Measurements from ENCODE around the gene ACY1. TPM values are rescaled to one million over a fixed set of nuclear protein-coding genes. Genes with fewer than 3 reads are reported as not detected.

The ACY1 gene
- total RNA-seq, 4 donors from 2014 or later: 10.6 to 21.4 (median 19.5) TPM

GRCh38 chr3:52024765-52025452 lies 41.6 kb downstream of the ACY1 start:
- H3K36me3 ChIP-seq: no peaks in the 10 kb centered on the region
- no peak for TF ChIP-seq POLR2A (IDR thresholded peaks at IDR 0.05)
- TF ChIP-seq EP300 (IDR thresholded peaks at IDR 0.05): no peak
- TF ChIP-seq CTCF (IDR thresholded peaks at IDR 0.05): no peak
- TF ChIP-seq POLR2AphosphoS5 (IDR thresholded peaks at IDR 0.05): no peak
- H3K27ac ChIP-seq: peak overlapping the region in 1 of 4 donors; percentile 73
- H3K27me3 ChIP-seq: no peaks in the 10 kb centered on the region
- no peak for ATAC-seq
- no peaks in the 10 kb centered on the region for H3K9me3 ChIP-seq
- peaks cover 0 to 66% (median 32%) of the 10 kb centered on the region in 3 donors for H3K4me1 ChIP-seq
- H3K4me3 ChIP-seq: no peak overlapping the region
- WGBS, 2 donors (ENCODE audit: low coverage in 1 of 2): 68 to 80% methylated on average over 1 to 5 of the region's 6 CpGs

- H3K27me3 ChIP-seq: no peaks in the 10 kb centered on the region
- H3K27ac ChIP-seq: peak overlapping the region in 1 of 4 donors; percentile 7
- no peak overlapping the region for H3K4me3 ChIP-seq
- no CpG with 5 or more reads among the region's 7 CpGs for WGBS, 2 donors (ENCODE audit: low coverage in 1 of 2)
- TF ChIP-seq EP300 (IDR thresholded peaks at IDR 0.05) (no peak), POLR2A (IDR thresholded peaks at IDR 0.05) (no peak), CTCF (IDR thresholded peaks at IDR 0.05) (no peak), POLR2AphosphoS5 (IDR thresholded peaks at IDR 0.05) (no peak)
- no peaks in the 10 kb centered on the region for H3K9me3 ChIP-seq
- peak; percentile 18 for ATAC-seq
- peaks cover 0 to 60% (median 31%) of the 10 kb centered on the region in 3 donors for H3K4me1 ChIP-seq
- no peaks in the 10 kb centered on the region for H3K36me3 ChIP-seq
These were observed 42.1 kb downstream of the ACY1 start for GRCh38 chr3:52025453-52025852.

- H3K36me3 ChIP-seq: no peaks in the 10 kb centered on the region
- H3K4me3 ChIP-seq: no peak overlapping the region
- no peak for ATAC-seq
- TF ChIP-seq POLR2A (IDR thresholded peaks at IDR 0.05): no peak
- no peak for TF ChIP-seq POLR2AphosphoS5 (IDR thresholded peaks at IDR 0.05)
- TF ChIP-seq EP300 (IDR thresholded peaks at IDR 0.05): no peak
- no peak for TF ChIP-seq CTCF (IDR thresholded peaks at IDR 0.05)
- H3K9me3 ChIP-seq: no peaks in the 10 kb centered on the region
- H3K4me1 ChIP-seq: peaks cover 0 to 54% (median 31%) of the 10 kb centered on the region in 3 donors
- no peaks in the 10 kb centered on the region for H3K27me3 ChIP-seq
- 28 to 30% methylated on average over 2 to 4 of the region's 4 CpGs for WGBS, 2 donors (ENCODE audit: low coverage in 1 of 2)
- H3K27ac ChIP-seq: peak overlapping the region in 1 of 4 donors; percentile 7
These were observed 42.7 kb downstream of the ACY1 start for GRCh38 chr3:52026041-52026440.

GRCh38 chr3:52028572-52028971 lies 45.2 kb downstream of the ACY1 start:
- ATAC-seq: no peak

More at GRCh38 chr3:52028572-52028971, 45.2 kb downstream of the ACY1 start:
- Histone ChIP-seq H3K36me3 (no peaks in the 10 kb centered on the region), H3K9me3 (no peaks in the 10 kb centered on the region), H3K27me3 (no peaks in the 10 kb centered on the region), H3K4me3 (no peak overlapping the region), H3K27ac (no peak overlapping the region), H3K4me1 (peaks cover 0 to 29% (median 10%) of the 10 kb centered on the region in 3 donors)
- 60% methylated on average over 1 of the region's 12 CpGs; no CpG with 5 or more reads in 1 of the 2 donors for WGBS, 2 donors (ENCODE audit: low coverage in 1 of 2)
- no peak for TF ChIP-seq CTCF (IDR thresholded peaks at IDR 0.05)
- TF ChIP-seq POLR2AphosphoS5 (IDR thresholded peaks at IDR 0.05): no peak
- TF ChIP-seq POLR2A (IDR thresholded peaks at IDR 0.05): no peak
- TF ChIP-seq EP300 (IDR thresholded peaks at IDR 0.05): no peak
